IMR-90 (cell line): ENCODE results near the gene CPN2. TPM values are rescaled to one million over a fixed set of nuclear protein-coding genes. Genes with fewer than 3 reads are reported as not detected.

Experiments
- ATAC-seq: fragments of 200-7000 bp; cut with Tn5 transposase; 2 replicates; pipeline ENCODE4 v1.9.1; 2020; ENCODE audit warnings: low read depth, mild to moderate bottlenecking, moderate library complexity
- BruUV-seq: library from RNA; stranded (reverse); fragments of 400-500 nt; replicated peaks from 2 replicates; lab custom pipeline; 2021; lab: Mats Ljungman, UMichigan
- CTCF ChIA-PET: fragments of 300-600 bp; formaldehyde crosslinking; extraction: SDS; loops from one replicate; lab custom pipeline; 2021; ENCODE audit warnings: antibody characterized with exemption; lab: Yijun Ruan, JAX
- POLR2A ChIA-PET: fragments of 300-600 bp; sonication (Branson Sonifier 250); formaldehyde crosslinking; loops from one replicate; lab custom pipeline; 2022; ENCODE audit warnings: antibody characterized with exemption; ENCODE audit not compliant: unreplicated experiment; lab: Charles Lee
- DNase-seq: peaks from one replicate; pipeline ENCODE4 v3.0.0; 2013
- H2AFZ ChIP-seq: replicated peaks from 2 replicates; pipeline ENCODE3; 2013; ENCODE audit warnings: low read length, mild to moderate bottlenecking; ENCODE audit not compliant: poor library complexity
- H2AK5ac ChIP-seq: 2 replicates; pipeline ENCODE4 v1.6.1; 2013; ENCODE audit warnings: low read depth, low read length, inconsistent platforms
- H2AK9ac ChIP-seq: replicated peaks from 2 replicates; pipeline ENCODE3; 2013; ENCODE audit warnings: mild to moderate bottlenecking, low read depth, low read length, moderate library complexity; ENCODE audit not compliant: poor library complexity
- H2BK120ac ChIP-seq: 2 replicates; pipeline ENCODE4 v1.6.1; 2013; ENCODE audit warnings: low read depth, low read length, inconsistent platforms
- H2BK15ac ChIP-seq: 3 replicates; pipeline ENCODE4 v1.6.1; 2013; ENCODE audit warnings: low read depth, low read length, inconsistent platforms
- H2BK20ac ChIP-seq: 2 replicates; pipeline ENCODE4 v1.6.1; 2013; ENCODE audit warnings: low read depth, mild to moderate bottlenecking, inconsistent platforms, low read length, moderate library complexity
- H2BK5ac ChIP-seq: 2 replicates; pipeline ENCODE4 v1.6.1; 2013; ENCODE audit warnings: mild to moderate bottlenecking, low read depth, low read length, inconsistent platforms; ENCODE audit not compliant: poor library complexity, severe bottlenecking
- H3K14ac ChIP-seq: replicated peaks from 2 replicates; pipeline ENCODE4 v1.6.1; 2013; ENCODE audit warnings: low read depth, low read length, inconsistent platforms
- H3K18ac ChIP-seq: 2 replicates; pipeline ENCODE4 v1.6.1; 2013; ENCODE audit warnings: low read depth, low read length, control low read depth
- H3K23ac ChIP-seq: 2 replicates; pipeline ENCODE4 v1.6.1; 2013; ENCODE audit warnings: low read depth, low read length, inconsistent platforms
- H3K27ac ChIP-seq: 2 replicates; pipeline ENCODE4 v1.5.1; 2013; ENCODE audit warnings: mild to moderate bottlenecking, control low read depth, low read length; ENCODE audit not compliant: insufficient read depth
- H3K27me3 ChIP-seq: 2 replicates; pipeline ENCODE4 v1.6.1; 2013; ENCODE audit warnings: low read length; ENCODE audit not compliant: control insufficient read depth, insufficient read depth
- H3K36me3 ChIP-seq: 2 replicates; pipeline ENCODE4 v1.6.1; 2013; ENCODE audit warnings: low read length, mixed read lengths; ENCODE audit not compliant: control insufficient read depth, insufficient read depth
- H3K4ac ChIP-seq: 2 replicates; pipeline ENCODE4 v1.6.1; 2013; ENCODE audit warnings: low read depth, low read length, inconsistent platforms
- H3K4me1 ChIP-seq: 2 replicates; pipeline ENCODE4 v1.6.1; 2013; ENCODE audit warnings: low read length, mixed read lengths; ENCODE audit not compliant: control insufficient read depth, insufficient read depth
- H3K4me2 ChIP-seq: 2 replicates; pipeline ENCODE4 v1.6.1; 2013; ENCODE audit warnings: low read depth, mild to moderate bottlenecking, control low read depth, low read length, moderate library complexity
- H3K4me3 ChIP-seq: 2 replicates; pipeline ENCODE4 v1.5.1; 2013; ENCODE audit warnings: low read depth, mild to moderate bottlenecking, control low read depth, low read length, moderate library complexity; ENCODE audit not compliant: insufficient read depth
- H3K56ac ChIP-seq: 2 replicates; pipeline ENCODE4 v1.6.1; 2013; ENCODE audit warnings: low read length, inconsistent platforms; ENCODE audit not compliant: insufficient read depth; ENCODE audit errors: extremely low read depth
- H3K79me1 ChIP-seq, 2 experiments: 2 replicates each; pipeline ENCODE4 v1.6.1; 2013; ENCODE audit warnings: low read length in 2 of 2, inconsistent platforms in 1 of 2, low read depth in 1 of 2
- H3K9ac ChIP-seq: 2 replicates; pipeline ENCODE4 v1.6.1; 2013; ENCODE audit warnings: low read depth, low read length, control low read depth
- H3K9me1 ChIP-seq: 2 replicates; pipeline ENCODE4 v1.6.1; 2013; ENCODE audit warnings: low read length, inconsistent platforms; ENCODE audit not compliant: insufficient read depth
- H3K9me3 ChIP-seq: 2 replicates; pipeline ENCODE4 v1.6.1; 2013; ENCODE audit warnings: low read length; ENCODE audit not compliant: control insufficient read depth, insufficient read depth
- H4K20me1 ChIP-seq: 2 replicates; pipeline ENCODE4 v1.6.1; 2013; ENCODE audit warnings: low read length, inconsistent platforms; ENCODE audit not compliant: insufficient read depth
- H4K5ac ChIP-seq: 2 replicates; pipeline ENCODE4 v1.6.1; 2013; ENCODE audit warnings: mild to moderate bottlenecking, low read depth, low read length, control low read depth
- H4K8ac ChIP-seq, 2 experiments: 2 replicates each; pipeline ENCODE4 v1.6.1; 2013; ENCODE audit warnings: low read depth in 2 of 2, low read length in 2 of 2, control low read depth in 1 of 2, inconsistent platforms in 1 of 2
- H4K91ac ChIP-seq: 2 replicates; pipeline ENCODE4 v1.6.1; 2013; ENCODE audit warnings: low read depth, low read length, inconsistent platforms; ENCODE audit not compliant: insufficient read depth
- CHD1 ChIP-seq: IDR thresholded peaks from 2 replicates; pipeline ENCODE4 v1.6.1; 2012; ENCODE audit warnings: low read depth, low read length, improper control_type of control experiment
- ELK1 ChIP-seq: fragments of 150-350 bp; IDR thresholded peaks from 2 replicates; pipeline ENCODE4 v1.6.1; 2016; ENCODE audit warnings: low read depth, mild to moderate bottlenecking, low read length, moderate library complexity, borderline replicate concordance
- FOS ChIP-seq: fragments of 150-350 bp; IDR thresholded peaks from 2 replicates; pipeline ENCODE4 v1.6.1; 2016; ENCODE audit warnings: low read depth, low read length
- RAD21 ChIP-seq: IDR thresholded peaks from 2 replicates; pipeline ENCODE4 v1.6.1; 2012; ENCODE audit warnings: low read length, improper control_type of control experiment
- USF2 ChIP-seq: fragments of 150-350 bp; IDR thresholded peaks from 2 replicates; pipeline ENCODE4 v1.6.1; 2017; ENCODE audit warnings: mild to moderate bottlenecking, antibody characterized with exemption, low read length, low read depth
- WGBS, 2 experiments: methylation state at CpG; one replicate each; pipeline versions ENCODE4 v1.1.5 to v1.1.7; 2013; ENCODE audit warnings: missing lambda C conversion rate in 2 of 2; ENCODE audit not compliant: insufficient read length in 1 of 2; ENCODE audit errors: extremely low coverage in 2 of 2; 5-methylcytosine and 5-hydroxymethylcytosine counted together
- dilution Hi-C: fragments of 300-500 bp; cut with HindIII; formaldehyde crosslinking; loops from one replicate; pipeline ENCODE4 v1.14.3; 2018; ENCODE audit warnings: low sequenced_read_pairs; ENCODE audit not compliant: unreplicated experiment
- in situ Hi-C: fragments of 300-500 bp; cut with MboI; formaldehyde crosslinking; loops from 3 replicates; pipeline ENCODE4 v1.14.3; 2019; ENCODE audit warnings: low sequenced_read_pairs, inconsistent platforms, mixed read lengths
- intact Hi-C: fragments of 100-400 bp; cut with micrococcal nuclease; formaldehyde crosslinking; loops from 2 replicates; pipeline ENCODE4 v1.10.0; 2022
- polyA plus RNA-seq, 3 experiments: library from polyadenylated mRNA; depleted of rRNA; stranded (reverse); fragments of >200 nt; gene quantifications; 2 replicates each; pipeline ENCODE4 v1.2.3, GENCODE V29; 2012; ENCODE audit warnings: low replicate concordance in 1 of 3
- total RNA-seq: library from RNA; depleted of rRNA; stranded (reverse); fragments of >200 nt; gene quantifications from 2 replicates; pipeline ENCODE4 v1.2.3, GENCODE V29; 2012

The CPN2 gene
- total and polyA plus RNA-seq, 2 of the 4 experiments (the other 2 are of a cell fraction): 0.07 TPM; not detected in 1

- intact Hi-C loops: no loop called here
- dilution Hi-C loops: no loop called here
- Histone ChIP-seq H2AFZ (peak overlapping the region; percentile 43), H3K36me3 (no peaks in the 10 kb centered on the region), H3K27ac (no peak overlapping the region), H2BK120ac (no peak overlapping the region), H2BK20ac (no peak overlapping the region), H4K20me1 (no peaks in the 10 kb centered on the region), H3K14ac (no peak overlapping the region), H3K4me3 (no peak overlapping the region), H3K18ac (no peak overlapping the region), H2AK9ac (peak overlapping the region; percentile 76), H2AK5ac (no peak overlapping the region), H3K4me1 (no peaks in the 10 kb centered on the region), H4K5ac (no peak overlapping the region), H2BK5ac (no peak overlapping the region), H3K27me3 (peaks cover 13% of the 10 kb centered on the region), H4K8ac (no peak overlapping the region), H2BK15ac (no peak overlapping the region), H3K23ac (no peak overlapping the region), H3K56ac (no peak overlapping the region), H3K9me3 (no peaks in the 10 kb centered on the region), H3K9ac (no peak overlapping the region), H3K9me1 (0 out of 2 replicates have a peak, but pooled peaks cover 3% of the 10 kb centered on the region), H3K79me1 (no peaks in the 10 kb centered on the region), H3K4ac (no peak overlapping the region), H3K4me2 (no peak overlapping the region; the same call in 1 of the 2 replicates), H4K91ac (no peak overlapping the region)
- WGBS, 2 experiments: 43% methylated on average over 1 of the region's 10 CpGs; no CpG with 5 or more reads in 1 of the 2 experiments
- TF ChIP-seq ELK1 (no peak), RAD21 (no peak), FOS (no peak), USF2 (no peak), CHD1 (no peak)
- POLR2A ChIA-PET: interaction anchor here (0.6 kb wide), 1 partner anchor 38 kb away, joined by 10 read pairs; no protein-coding TSS in a partner anchor
- CTCF ChIA-PET: no interaction called here
- in situ Hi-C loops: no loop called here
- ATAC-seq (peak; percentile 33), DNase-seq (no peak)
- BruUV-seq: no TSS peak
Measured at GRCh38 chr3:194374935-194375334, 23.8 kb upstream of the CPN2 start.
